Fibroblast of skin of left quadriceps (primary cell): ENCODE measurements around the gene CHRNA4.

Experiments used
- DNase-seq, 2 experiments: peaks; one replicate each; pipeline ENCODE4 v3.0.0-alpha.2; 2013; ENCODE audit warnings: low read depth in 2 of 2

The CHRNA4 gene

DNA sequence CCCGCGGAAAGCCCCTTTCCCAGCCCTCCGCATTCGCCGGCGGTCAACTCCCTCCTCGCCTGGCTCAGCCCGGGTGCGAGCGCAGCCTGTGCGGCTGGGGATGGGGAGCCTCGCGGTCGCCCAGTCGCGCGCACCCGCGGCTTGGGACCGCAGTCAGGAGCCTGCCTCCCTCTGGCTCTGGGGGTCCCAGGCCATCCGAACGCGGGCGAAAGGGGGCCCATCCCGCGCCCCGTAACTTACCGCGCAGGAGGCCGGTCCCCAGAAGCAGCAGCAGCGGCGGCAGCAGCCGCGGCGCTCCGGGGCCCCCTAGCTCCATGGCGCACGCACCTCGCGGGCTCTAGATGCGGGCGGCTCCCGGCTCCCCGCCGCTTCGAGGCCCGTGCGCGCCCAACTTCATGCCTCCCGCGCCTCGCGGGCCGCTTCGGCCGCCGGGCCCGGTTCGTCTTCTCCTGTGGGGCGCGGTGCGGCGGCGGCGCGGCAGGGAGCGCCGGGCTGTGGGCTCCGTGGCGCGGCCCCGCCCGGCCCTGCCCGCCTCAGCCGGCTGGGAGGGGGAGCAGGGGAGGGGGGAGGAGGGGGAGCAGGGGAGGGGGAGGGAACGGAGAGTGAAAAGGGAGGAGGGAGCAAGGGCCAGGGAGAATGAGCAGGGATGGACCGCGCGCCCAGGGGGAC is at the start of gene CHRNA4:
Gene CHRNA4, minus strand, starts transcription at position 500 of the 669 bp plus-strand sequence. Its CDS starts 184 bp downstream, at position 316.
- no peak for DNase-seq

DNA sequence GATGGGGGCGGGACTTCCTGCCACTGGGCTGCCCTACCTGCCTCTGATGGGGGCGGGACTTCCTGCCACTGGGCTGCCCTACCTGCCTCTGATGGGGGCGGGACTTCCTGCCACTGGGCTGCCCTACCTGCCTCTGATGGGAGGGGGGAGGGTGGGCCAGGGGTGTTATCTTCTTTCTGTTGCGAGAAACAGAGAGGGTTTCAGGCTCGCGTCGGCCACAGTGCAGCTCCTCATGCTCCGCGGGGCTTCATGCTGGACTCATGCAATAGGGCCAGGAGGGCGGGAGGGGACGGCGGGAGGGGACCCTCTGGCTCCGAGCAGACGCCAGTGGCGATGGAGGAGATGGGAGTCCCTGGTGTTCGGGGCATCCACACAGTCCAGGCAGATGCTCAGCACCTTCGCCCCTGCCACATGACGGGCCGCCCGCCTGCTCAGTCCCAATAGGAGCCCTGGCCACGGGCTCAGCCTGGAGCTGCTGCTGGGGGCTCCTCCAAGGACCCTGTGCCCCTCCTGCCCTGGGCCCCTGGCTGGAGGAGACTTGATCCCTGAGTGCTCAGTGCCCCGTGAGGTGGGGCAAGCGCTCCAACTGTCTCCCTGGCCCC is 48.8 kb upstream of the CHRNA4 start:
- DNase-seq: no peak

DNA sequence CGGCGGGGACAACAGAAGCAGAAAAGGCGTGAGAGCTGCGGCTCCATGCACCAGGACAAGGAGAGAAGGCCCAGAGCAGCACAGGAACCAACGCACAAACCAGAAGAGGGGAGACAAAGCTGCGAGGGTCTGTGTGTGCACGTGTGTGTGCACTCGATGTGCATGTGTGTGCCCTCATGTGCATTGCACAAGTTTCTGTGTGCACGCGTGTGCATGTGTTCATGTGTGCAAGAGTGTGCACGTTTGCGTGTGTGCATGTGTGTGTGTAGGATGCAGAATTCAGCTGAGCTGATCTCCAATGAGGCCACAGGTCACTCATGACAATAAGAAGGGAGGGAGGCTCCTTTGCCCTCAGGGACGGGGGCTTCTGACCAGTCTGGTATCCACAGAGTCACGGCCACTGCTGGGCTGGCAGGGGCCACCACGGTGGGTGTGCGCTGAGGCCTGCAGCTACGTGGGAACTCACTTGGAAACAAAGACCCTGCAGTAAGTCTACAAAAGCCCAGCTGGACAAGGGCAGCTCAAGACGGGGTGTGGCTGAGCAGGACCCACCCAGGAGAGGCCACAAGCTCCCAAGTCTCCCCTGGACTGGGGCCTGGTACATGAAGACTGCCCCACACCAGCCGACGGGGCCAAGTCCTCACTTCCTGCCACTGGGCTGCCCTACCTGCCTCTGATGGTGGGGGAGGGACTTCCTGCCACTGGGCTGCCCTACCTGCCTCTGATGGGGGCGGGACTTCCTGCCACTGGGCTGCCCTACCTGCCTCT is 48.1 kb upstream of the CHRNA4 start:
- no peak for DNase-seq

DNA sequence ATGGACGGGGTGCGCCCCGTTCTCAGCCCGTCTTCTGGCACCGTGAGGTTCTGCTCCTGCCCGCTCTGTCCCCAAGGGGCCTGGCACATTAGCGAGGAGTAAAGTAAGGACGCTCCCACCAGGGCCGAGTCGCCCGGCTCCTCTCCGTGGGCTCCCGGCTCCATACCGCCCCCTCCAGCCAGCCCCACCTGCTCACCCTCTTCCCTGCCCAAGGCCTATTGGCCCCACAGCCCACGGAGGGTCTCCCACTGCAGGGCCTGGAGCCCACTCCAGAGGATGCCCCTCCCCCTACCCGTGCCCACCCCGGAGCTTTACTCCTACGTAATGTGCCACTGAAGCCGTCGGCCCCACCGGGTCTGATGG is 47.5 kb upstream of the CHRNA4 start:
- no peak for DNase-seq

DNA sequence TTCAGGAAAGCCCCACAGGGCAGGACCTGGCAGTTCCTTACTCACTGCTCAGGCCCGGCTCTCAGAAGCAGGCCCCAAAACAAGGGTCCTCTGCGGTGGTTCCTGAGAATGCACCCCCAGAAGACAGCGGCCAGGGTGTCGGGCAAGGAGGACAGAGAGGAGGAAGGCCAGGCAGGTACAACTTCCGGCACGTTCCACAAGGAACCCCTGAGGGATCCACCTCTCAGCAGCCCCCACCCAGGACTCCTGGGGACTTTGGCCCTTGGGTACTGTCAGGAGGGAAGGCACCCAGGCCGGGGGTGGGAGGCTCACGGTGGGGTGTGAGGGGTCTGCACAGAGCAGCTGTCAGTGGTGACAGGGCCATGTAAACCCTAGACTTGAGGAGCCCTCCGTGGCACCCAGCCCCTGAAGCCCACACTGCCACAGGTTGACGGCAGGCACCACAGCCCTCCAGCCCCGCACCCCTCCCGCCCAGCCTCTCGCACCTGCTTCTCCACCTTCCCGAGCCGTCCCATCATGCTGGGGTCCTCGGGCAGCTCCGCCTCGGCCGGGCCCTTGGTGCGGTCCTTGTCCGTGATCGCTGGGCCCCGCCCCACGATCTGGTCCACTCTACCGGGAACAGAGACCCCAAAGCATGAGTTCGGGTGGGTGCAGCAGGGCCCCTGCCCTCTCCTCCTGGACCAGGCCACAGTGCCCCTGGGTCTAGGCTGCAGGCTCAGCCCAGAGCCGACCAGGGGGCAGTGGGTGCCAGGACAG is 47.0 kb upstream of the CHRNA4 start:
- no peak for DNase-seq

DNA sequence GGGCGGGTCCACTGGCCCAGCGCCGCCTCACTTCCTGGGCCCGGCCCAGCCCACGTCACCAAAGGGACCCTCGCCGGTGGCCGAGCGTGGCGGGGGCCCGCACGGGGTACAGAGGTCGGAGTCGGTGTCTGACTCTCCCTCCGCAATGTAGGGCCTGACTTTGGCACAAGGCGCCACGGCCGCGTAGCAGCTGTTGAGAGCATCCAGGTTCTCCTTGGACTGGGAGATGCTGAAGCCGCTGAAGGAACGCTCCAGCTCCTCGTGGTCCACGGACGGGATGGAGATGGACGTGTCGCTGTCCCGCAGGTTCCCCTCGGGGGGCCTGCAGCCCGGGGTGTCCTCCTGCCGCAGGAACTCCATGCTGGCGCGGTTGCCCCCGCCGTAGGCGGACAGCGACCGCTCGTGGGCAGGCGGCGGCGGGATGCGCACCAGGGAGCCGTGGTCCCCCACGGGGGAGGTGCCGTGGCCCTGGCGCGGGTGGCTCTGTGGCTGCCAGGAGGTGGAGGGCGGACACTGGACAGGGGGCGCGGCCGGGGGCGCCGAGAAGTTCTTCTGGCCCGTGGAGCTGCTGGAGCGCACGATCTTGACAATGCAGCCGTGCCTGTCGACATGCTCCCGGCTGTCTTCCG is 45.6 kb upstream of the CHRNA4 start:
- DNase-seq: no peak

DNA sequence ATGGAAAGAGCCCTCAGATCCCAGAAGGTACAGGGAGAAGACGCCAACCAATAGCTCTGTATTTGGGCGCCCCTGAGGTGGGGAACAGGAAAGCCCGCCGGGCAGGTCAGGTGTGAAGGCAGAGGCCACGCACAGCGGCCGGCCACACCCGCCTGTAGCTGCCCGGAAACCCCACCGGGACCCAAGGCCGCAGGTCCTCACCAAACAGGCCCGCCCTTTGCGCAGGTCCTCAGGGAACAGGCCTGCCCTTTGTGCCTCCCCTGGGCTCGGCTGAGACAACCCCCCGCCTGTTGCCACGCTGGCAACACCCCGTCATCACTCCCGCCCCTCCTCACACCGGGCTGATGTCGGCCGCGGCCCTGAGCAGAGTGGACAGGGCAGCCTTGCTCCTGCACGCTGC is 44.9 kb upstream of the CHRNA4 start:
- no peak for DNase-seq

DNA sequence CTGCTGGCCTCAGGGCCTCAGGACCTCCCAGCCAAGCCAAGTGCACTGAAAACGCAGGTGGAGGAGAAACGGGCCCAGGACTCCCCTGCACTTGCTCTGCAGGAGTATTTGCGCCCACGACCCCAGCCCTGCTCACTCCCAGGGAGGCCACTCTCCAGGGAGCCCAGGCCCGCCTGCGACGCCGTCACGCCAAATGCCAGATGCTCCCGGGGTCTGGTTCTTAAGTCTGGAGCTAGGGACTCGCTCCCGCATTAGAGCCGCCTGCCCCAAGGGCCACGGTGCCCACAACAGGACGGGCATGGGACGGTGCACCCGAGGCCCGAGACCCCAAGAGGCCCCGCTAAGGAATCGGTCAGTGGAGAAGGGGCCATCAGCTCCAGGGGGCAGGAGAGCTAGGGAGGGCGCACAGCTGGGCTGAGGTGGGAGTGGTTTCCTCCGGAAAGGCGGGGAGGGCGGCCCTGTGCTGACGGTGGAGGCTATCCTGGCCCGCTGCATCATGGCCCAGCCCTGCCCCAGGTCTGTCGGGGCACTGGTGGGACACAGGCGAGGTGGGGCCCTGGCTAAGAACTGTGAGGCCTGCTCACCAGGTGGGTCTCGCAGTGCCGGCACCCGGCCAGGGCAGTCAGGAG is 44.1 kb upstream of the CHRNA4 start:
- no peak for DNase-seq

DNA sequence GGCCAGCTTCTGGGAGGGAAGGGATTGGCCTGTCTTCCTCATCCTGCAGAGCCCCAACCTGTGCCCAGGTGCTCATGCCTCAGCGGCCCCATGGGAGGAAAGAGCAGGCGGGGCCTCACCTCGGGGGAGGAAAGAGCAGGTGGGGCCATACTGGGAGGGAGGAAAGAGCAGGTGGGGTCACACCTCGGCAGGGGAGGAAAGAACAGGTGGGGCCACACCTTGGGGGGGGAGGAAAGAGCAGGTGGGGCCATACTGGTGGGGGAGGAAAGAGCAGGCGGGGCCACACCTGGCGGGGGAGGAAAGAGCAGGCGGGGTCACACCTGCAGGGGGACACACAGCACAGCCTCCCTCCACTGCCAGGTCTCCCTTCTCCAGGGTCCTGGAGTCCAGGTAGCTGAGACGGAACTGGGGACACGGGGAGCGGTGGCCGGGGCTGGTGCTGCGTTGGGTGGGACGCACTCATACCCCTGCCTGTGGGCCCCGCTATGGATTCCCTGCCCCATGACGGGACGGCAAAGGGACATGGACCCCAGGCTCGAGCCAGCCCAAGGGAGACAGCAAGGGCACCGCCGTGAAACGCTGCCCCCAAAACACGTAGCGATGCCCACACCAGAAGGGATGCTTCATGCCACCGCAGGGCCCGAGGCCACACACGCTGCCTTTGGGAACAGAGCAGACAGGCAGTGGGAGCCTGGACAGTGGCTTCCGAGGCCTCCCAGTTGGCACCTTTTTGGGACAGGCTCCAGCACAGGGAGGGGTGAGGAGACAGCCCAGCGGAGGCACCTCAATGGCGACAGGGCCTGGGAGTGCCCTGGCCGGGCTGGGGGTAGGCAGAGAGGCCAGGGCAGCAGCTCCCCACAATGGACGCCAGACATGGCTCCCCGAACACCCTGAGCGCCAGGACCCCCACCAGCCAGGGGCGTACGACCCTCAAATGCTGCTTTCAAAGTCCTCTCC is 43.3 kb upstream of the CHRNA4 start:
- no peak for DNase-seq

DNA sequence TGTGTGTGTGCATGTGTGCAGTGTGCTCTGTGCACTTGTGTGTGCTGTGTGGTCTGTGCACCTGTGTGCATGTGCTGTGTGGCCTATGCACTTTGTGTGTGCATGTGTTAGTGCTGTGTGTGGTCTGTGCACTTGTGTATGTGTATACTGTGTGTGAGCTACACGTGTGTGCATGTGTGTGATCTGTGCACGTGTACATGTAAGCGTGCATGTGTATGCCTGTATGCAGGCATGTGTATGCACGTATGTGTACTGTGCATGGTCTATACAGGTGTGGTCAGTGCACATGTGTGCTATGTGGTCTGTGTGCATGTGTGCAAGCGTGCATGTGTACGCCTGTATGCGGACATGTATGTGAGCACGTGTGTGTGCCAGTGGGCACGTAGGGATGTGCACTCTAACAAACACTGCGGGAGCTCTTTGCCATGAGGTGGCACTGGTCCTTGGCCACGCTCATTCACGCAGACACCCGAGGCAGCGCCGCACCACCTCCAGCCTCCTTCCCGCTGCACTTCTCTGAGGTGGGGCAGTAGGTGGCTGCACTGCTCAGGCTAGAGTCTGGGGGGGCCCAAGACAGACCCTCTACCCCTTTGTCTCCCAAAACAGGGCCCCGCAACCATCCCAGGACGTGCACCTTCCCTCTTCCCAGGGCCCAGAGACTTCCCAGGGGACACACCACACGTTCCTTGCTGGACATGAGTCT is 42.4 kb upstream of the CHRNA4 start:
- DNase-seq: no peak

DNA sequence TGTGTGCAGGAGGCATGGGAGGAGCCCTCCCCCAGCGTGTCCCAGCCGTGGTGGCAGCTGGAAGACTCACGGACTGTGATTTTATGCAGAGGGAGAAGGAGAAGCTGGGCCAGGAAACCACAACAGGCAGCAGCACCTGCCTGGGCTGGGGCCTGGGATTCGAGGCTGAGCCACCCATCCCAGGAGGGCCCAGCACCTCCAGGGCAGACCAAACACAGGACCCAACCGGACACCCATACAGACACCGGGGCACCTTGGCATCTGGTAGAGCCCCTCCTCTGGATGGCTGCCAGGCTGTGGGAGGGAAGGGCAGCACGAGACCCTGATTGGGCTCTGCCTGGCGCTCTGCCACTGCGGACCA is 41.7 kb upstream of the CHRNA4 start:
- DNase-seq: no peak

DNA sequence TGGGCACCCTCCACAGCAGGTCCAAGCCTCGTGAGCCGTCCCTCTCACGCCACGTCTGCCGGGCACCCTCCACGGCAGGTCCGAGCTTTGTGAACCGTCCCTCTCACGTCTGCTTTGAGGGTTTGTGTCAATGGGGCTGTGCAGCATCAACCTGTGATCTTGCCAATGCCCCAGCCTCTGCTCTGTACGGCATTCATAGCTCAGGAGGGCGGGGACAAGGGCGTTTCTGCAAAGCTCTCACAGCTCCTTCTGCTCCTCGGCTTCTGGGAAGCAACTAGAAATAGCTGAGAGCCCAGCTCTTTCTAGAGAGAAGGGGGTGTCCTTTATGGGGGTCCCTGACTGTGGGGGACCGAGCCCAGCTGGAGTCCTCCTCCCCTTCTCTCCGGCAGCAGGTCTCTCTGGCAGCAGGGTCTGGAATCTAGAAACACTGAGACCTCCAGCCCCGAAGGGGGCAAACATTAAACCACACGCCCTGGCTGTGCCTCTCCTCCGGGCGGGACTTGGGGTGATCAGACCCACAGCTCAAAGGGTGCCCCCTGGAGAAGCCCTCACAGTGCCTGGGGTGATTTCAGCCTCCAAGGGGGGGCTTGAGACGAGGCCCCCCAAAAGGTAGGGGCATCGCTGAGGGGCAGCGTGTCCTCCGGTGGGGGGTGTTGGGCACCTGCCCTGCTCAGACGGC is 41.2 kb upstream of the CHRNA4 start:
- no peak for DNase-seq

DNA sequence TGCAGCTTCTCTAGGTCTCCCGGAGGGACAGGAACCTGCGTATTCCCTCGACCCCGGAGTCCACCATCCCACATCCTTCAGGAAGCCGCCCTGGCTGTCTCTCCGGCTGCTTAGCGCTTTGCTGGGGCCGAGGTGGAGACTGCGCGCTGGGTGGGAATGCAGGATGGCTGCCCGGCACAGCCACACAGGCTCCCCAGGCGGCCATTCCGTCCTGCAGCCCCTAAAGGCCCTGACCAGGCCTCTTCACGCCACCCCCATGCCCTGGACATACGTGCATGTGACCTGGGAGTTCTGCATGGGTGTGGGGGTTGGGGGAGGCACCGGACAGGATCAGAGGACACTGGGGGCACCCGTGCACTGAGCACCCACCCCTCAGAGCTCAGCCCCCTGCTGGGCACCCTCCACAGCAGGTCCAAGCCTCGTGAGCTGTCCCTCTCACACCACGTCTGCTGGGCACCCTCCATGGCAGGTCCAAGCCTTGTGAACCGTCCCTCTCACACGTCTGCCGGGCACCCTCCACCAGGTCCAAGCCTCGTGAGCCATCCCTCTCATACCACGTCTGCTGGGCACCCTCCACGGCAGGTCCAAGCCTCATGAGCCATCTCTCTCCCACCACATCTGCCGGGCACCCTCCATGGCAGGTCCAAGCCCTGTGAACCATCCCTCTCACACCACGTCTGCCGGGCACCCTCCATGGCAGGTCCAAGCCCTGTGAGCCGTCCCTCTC is 40.4 kb upstream of the CHRNA4 start:
- no peak for DNase-seq

DNA sequence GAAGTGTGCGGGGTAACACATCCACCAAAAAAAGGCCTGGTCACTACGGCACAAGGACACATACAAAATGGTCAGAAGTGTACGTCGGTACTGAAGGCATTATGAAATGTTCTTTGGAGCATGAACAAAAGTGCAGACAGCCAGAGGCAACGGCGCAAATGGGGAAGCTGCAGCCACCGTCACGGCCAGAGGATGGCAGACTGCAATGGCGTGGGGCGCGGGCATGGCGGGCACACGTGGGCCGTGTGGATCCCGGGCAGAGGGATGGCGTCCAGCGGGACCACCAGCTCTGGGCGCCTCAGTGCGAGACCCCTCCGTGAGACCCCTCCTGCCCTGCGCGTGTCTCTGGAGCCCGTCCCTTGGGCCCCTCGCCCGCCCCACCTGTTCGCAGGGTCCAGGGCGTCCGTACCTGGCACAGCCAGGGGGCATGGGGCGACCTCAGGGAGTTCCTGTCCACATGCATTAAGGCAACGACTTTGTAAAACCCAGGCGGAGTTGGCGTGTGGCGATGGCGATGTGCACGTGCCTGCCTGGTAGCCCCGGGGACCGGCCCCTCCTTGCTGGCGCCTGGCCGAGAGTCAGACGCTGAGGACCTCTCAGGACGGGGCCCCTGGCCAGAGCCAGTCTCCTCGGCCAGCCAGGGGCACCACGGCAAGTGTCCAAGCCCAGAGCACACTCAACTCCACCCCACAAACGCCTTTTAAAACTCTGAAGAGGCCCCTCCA is 39.5 kb upstream of the CHRNA4 start:
- no peak for DNase-seq

DNA sequence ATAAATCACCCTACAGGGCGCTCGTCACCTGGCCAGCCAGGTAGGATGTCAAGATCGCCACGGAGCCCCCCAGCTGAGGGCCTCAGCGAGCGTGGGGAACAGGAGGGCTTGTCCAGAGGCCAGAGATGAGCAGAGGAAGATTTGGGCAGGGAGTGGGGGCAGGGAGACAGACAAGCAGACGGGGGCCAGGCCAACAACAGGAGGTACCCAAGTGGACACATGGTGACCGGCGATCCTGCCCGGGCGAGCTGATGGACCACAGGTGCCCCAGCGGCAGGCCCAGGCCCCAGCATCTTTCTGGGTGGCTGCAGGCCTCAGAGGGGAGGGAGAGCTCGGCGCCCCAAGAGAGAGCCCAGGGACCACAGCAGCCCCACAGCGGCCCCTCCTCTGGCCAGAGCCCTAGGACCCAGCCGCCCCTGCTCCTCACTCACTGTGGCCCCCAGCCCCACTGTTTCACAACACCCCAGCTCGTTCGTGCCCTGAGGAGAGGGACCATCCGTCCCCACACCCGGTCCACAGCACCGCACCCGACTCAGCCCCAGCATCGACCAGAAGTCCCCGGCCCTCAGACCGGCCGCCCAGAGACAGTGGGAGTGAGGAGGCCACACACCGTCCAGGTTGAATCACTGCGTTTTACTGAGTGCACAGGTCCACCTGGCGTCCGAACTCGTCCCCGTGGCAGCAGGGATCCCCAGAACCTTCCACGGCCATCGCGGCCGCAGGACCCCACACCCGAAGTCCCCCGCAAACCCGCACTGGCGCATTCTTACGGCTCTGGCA is 38.6 kb upstream of the CHRNA4 start:
- DNase-seq: no peak

DNA sequence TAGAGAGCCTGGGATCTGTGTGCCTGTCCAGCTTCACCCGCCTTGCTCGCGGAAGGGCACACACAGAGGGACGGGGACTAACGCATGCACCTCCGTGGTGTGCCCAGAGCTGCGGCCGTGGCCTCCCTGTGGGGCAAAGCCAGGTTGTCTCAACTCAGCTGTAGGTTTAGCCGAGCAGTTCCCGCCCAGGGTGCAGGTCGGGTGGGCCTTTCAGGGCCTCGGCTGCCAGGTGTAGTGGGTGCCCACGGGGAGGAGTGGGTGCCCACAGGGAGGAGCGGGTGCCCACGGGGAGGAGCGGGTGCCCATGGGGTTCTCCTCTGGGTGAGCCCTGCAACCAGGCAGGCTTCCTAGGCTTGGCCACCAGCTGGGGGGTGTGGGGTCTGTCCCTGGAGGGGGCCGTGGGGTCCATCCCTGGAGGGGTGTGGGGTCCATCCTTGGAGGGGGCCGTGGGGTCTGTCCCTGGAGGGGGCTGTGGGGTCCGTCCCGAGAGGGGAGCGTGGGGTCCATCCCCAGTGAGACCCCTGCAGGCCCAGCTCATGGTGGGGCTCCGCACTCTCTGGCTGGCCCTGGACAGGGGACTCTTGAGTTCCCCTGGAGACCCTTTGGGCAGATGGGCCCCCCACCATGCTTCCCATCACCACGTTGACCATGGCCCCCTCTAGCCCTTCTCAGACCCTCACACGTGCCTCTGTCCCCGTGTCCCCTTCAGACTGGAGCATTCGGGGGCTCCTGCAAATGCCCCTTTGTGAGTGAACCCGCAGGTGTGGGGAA is 37.8 kb upstream of the CHRNA4 start:
- no peak for DNase-seq
